Stimulated activated CD4-positive, alpha-beta T cell treated with anti-CD3 and anti-CD28 coated beads, Interleukin-15, amount 100 ng/mL, for 24 hours (primary cell): ENCODE data around the gene ADAM10.

Experiments
- DNase-seq: peaks from one replicate; pipeline ENCODE4 v3.0.0-alpha.2; 2020

The ADAM10 gene

DNA sequence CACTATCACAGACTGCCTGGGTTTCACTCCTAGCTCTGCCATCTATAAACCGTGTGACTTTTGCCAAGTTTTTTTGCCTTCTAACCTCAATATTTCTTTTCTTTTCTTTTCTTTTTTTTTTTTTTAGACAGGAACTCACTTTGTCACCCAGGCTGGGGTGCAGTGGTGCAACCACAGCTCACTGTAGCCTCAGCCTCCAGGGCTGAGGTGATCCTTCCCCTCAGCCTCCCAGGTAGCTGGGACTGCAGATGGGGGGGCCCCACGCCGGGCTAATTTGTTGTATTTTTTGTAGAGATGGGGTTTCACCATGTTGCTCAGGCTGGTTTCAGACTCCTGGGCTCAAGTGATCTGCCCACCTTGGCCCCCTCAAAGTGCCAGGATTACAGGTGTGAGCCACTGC is 3.2 kb upstream of the ADAM10 start:
- DNase-seq, result no peak

DNA sequence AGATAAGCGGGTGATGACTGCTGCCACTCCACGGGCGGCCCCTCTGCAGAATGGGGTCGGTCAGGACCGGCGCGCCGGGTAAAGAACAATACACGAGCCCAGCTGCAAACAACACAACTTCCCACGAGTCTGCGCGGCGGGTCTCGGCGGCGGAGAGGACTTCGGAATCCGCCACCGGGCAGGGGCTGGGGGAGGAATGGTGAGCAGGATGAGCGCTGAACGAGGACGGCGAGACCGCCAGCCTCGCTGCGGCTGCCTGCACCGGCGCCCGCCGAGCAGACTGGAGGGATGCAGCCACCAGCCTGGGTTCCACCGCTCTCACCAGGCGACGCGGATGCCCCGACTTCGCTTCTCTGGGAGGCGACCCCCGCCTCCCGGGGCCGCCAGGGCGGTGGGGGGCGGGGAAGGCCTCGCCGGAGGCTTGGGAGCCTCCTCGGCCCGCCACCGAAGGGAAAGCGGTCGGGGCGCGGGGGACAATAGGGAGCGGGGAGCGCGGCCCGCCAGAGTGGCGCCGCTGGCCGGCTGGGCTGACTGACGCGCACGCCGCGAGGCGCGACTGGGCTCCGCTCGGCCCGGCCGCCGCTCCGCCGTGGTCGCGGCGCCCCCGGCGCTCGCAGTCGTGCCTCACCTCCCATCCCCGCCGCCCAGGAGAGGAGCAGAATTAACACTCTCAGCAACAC is 515 bp downstream of the ADAM10 start:
- DNase-seq, result peak; percentile 58

DNA sequence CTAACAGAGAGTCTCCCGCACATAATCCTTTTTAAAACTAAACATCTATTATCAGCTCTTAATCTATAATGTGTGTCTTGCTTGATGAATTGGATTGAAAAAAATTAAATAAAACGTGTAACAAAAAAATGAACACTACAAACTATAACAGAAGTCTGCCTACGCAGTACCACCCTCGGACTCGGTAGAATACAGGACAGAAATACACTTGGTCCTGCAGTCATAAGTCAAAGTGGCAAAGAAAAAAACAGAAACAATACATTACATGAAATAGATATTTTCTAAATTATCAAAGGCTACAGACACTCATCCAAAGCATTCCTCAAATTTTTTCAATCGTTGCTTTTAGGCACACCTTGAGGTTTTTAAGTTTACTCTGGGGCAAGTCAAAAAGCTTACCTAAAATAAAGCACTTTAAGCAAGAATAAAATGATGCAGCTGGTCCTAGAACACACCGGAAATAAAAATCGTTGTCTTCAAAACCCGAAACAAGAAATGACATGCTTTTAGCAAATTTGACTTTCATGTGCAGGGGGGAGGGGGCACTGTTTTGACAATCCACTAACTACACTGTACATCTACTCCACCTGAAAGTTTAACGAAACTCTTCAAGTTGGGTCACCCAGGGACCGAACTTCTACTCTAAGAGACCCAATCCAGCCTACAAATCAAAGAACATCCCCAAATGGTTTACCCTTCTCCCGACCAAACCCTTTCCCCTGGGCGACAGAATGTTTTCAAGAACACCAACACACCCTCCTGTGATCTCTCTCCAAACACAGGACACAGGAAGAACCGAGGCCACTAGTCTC is 1.3 kb downstream of the ADAM10 start:
- DNase-seq, result peak; percentile 59

DNA sequence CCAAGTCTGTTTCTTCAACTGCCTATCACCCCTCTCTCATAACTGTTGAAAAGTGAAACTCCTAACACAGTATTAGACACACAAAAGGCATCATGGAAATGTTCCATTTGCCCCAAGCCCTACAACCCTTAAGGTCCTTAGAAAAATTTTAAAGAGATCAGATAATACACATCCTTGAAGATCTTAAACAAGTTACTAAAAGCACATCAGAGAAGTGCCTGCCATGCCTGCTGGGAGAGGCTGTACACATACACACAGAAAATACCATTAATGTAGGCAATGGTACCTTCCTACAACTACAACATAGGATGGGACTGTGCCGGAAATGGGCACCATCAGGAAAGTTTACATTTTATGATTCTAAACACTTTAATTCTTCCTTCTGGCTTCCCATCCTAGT is 3.3 kb downstream of the ADAM10 start:
- DNase-seq, result no peak

DNA sequence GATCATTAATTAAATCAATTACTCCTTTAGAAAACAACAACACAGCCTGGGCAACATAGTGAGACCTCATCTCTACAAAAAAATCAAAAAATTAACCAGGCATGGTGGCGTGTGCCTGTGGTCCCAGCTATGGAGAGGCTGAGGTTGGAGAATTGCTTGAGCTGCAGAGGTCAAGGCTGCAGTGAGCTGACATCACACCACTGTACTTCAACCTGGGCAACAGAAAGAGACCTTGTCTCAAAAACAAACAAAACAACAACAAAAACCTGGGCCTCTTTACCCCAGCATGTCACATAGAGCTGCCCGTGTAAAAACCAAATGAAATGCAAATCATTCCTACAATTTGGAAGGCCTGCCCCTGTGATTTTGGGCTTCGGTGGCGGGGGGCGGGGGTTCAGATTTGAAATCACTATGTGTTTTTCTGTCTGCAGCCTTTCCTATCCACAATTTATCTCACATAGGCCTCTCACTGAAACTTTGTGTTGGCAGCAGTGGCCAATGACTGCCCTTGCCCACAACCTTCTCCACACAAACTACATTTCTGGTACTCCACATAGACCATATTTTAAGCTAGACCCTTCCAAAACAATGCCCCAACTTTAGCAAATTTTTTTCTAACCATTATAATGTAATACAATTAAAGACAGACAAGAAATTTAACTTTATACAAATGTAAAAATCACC is 6.5 kb downstream of the ADAM10 start:
- no peak for DNase-seq

DNA sequence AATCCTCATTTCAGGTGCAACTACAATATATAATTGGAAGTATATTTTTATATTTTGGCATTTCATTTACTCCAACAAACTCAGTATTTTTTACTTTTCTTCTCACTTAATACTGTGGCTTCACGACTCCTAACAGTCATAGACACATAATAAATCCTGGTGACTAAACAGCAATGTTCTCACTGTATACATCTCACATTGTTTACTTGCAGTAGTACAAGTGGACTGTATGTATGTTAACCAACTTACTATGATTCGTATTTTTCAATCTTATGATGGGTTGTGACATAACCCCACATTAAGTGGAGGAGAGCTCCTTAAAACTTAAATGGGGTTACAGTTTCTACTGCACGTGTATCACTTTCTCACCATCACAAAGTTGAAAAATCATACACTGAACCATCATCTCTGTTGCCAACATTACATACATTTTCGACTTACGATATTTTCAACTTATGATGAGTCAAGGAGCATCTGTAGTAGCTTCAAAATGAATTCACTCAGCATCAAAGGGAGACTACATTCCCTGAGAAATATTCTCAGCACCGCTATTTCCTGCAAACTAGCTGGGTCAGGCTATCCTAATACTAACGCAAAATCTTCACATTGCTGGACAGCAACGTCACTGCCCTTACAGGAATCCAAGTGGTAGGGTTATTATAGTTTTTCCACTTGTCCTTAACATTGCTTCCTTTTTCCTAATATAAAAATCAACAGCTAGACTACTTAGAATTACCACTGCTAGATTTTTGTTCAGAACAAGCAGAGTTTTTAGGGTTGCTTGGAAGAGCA is 7.3 kb downstream of the ADAM10 start:
- DNase-seq, result no peak

DNA sequence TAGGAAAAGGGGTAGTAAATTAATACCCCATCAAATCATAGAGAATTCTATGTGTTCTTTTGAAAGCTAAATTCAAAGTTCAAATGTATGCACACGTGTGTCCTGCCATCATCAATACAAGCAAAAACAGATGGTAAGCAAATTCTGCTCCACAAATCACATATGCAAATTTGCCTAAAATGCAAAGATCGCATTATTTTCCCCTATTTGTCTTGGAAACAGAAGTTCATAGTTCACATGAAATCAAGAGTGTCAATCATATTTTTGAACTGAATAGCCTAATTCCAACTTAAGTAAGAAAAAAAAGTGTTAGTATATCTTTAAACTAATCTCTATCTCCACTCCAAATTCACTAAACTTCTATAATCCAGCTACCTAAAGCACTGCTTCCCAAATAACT is 8.5 kb downstream of the ADAM10 start:
- DNase-seq, result no peak

DNA sequence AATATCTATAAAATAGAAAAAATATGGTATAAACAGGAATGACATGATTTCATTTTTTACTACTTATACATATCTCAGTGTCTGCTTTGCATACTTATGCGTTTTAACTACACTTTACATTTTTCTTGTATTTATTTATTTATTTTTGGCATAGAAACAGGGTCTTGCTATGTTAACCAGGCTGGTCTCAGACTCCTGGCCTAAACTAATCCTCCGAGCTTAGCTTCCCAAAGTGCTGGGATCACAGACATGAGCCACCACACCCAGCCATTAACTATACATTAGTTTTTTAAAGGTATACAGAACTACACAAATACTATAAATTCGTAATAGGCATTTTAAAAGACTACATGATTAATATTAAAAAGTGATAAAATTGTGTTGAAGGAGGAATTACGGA is 9.1 kb downstream of the ADAM10 start:
- DNase-seq, result no peak

DNA sequence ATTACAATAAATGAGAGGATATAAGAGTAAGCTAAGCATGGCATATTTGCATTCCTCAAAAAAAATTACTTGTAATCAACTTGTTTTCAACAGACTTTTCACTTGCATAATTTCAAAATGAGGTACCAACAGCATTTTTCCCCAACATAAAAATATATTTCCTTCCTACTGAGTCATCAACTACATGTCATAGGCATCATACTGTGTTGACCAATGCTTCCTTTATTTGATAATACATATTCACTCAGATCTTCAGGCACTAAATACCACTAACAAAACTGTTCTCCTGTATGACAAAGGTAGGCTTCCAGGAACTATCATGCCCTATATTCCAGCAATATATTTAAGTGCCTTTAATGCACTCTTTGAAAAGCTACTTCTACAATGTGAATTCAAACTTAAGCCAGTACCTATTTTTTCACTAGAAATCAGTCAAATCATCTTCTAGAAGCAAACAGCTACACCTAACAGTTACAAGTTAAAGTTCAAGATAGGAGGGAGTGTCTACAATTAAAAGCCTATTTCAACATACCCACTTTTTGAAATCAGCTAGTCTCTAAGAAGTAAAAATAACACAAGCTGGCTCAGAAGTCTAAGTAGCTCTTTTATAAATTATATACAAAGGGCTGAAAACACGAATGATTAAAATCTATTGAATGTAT is 11.3 kb downstream of the ADAM10 start:
- DNase-seq, result no peak

DNA sequence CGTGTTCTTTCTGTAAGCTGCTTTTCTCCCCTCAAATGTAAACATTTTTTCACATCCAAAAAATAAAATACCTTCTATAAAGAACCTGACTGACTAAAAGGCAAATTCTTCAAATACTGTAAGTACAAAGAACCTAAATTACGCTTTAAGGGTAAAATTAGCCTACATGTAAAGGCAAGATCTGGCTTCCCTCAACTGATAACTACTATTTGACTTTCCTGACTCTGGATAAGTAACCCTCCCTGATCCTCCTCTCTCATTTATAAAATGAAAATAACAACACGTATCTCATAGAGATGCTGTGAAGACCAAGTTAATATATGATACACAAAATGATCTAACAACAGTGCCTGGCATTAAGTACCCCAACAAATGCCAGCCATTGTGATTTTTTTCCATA is 12.2 kb downstream of the ADAM10 start:
- no peak for DNase-seq

DNA sequence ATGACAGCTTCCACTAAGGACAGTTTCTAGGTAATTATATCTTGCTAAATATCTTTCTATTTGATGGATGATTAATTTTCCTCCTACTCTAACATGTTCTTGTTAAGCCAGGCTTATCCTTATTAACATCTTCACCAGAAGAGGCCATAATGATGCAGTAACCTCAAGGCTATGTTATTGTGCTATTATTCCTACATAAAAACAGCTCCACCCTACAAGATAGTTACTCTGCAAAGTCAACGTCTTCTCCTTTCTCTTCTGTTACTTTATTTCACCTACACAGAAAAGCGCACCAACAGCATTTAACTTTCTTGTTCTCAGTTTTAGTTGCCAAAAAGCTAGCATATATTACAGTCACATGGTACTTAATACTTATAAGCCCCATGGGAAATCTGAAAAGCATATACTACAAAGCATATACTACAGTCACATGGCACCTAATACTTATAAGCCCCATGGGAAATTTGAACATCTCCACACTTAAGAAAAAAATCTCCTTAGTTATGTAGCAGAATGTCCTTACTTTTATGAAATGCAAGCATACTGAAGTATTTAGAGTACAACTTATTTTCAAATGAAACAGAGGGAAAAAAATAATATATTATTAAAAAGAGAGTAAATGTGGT is 13.4 kb downstream of the ADAM10 start:
- no peak for DNase-seq

DNA sequence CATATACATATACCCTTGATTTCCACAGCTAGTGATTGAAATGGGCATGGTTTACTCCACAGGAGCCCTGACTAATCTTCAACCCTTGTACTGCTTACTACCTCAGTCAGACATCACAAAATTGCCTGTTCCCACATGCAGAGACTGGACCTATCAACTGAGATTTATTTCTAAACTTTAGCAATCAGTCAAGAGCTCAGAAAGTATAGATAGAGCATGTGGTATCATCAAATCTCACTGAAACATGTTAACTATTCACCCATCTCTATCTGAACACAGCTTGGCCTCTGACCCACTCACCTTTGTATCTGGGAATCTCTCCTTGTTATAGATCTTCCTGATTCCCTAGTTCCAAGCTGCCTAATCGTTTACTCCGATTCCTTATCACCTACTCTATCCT is 14.6 kb downstream of the ADAM10 start:
- DNase-seq, result no peak

DNA sequence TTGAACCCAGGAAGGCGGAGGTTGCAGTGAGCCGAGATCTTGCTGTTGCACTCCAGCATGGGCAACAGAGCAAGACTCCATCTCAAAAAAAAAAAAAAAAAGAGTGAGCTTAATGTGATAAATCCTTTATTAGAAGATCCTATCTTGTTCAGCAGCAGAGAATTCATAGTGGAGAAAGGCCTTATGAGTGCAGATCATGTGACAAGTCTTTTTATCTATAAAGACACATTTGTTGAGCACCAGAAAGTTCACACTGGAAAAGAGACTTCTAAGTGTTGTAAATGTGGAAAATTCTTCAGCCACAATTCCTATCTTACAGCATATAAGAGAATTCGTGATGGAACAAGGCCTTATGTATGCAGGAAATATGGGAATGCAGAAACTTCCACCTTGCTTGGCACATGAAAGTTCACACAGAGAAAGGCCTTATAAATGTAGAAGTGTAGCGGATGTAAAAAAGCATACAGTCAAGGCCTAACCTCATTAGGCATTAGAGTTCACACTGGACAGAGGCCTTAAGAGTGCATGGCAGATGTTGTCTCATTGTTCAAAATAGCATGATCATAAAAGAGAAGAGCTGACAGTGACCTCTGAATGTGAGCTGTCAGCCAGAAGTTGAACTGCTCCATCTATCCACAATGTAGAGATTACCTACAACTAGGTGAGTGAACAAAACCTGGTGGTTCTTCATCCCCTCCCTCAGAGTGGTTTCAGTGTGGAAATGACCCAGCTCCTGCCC is 16.7 kb downstream of the ADAM10 start:
- no peak for DNase-seq

DNA sequence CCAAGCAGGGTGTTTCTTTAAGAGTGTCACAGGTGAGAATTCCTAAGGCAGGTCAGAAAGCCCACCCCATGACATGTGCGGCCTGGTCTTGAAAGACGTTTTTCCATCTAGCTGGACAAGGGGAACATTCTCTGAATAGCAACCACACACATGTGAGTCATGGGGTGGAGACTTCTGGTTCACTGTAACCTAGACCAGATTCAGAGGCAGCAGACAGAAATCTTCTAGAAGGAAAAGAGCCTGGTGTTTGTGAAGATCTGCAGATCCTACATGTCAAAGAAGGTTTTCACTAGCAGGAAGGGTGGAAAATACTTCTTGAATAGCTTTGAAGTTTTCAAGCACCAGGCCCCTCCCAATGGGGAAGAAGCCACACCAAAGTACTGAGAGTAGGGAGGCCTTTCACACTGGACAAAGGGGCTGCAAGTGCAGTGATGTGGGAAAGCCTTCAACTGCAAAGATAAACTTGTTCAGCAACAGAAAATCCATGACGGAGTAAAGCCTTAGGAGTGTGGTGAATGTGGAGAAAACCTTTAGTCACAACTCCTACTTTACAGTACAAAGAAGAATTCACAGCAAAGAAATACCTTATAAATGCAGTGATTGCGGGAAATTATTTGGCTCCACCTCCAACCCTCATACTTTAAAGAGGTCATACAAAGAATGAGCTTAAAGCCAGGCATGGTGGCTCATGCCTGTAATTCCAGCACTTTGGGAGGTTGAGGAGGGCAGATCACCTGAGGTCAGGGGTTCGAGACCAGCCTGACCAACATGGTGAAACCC is 17.6 kb downstream of the ADAM10 start:
- DNase-seq, result no peak

DNA sequence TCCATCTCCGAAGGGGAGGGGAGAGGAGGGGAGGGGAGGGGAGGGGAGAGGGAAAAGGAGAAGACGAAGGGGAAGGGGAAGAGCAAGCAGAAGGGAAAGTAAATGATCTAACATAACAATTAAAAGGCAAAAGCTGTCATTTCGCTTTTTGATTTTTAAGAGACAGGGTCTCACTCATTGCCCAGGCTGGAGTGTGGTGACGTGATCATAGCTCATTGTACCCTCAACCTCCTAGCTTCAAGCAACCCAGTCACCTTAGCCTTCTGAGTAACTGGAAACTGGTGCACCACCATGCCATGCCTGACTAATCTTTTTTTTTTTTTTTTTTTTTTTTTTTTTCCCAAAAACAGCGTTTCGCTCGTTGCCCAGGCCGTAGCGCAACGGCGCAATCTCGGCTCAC is 22.6 kb downstream of the ADAM10 start:
- no peak for DNase-seq

DNA sequence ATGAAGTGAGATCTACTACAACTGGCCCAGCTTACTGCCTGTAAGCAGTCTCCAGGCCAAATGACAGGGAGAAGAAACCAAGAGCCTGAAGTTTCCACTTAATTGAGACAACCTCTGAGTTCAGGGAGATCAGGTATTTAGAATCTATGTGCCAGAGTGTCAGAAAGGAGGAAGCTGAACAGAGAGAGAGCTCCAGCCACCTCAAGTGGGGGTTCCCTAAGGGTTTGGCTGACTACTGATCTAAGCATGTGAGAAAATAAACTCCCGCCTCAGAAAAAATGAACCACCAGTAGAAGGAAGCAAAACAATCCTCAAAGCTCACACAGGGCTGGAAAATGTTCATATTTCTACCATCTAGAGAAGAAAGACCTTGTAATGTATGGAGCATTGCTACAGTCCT is 25.0 kb downstream of the ADAM10 start:
- no peak for DNase-seq

DNA sequence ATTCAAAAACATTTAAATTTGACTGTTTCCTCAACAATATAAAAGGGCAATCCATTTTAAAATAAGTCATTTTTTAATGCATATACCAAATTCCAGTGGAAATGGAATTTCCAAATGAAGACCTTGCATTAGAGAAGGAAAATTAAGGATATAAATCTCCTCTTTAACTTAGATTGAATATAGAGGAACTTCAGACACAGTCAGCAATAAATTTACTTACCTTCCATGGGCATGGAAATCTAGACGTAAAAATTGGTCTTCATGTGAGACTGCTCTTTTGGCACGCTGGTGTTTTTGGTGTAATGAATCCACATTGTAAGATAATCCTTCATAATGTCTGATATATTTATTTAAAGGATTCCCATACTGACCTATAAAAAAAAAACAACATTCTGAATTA is 32.1 kb downstream of the ADAM10 start:
- DNase-seq, result no peak

DNA sequence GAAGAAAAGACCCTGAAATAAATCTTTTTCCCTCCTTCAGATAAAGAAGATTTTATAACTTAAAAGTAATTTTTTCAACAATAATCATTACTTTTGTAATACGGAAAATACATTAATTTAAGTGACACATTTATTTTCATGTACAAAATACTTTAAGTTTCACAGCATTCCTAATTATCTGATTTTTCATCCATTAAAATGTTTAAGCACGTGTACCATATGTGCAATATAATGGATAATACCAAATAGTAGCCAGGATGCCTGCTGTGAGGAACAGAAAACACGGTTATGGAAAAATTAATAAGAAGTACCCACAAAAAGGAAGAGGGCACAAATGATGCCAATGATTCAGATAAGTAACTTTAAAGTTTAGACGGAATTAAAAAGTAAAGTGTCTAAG is 33.5 kb downstream of the ADAM10 start:
- no peak for DNase-seq

DNA sequence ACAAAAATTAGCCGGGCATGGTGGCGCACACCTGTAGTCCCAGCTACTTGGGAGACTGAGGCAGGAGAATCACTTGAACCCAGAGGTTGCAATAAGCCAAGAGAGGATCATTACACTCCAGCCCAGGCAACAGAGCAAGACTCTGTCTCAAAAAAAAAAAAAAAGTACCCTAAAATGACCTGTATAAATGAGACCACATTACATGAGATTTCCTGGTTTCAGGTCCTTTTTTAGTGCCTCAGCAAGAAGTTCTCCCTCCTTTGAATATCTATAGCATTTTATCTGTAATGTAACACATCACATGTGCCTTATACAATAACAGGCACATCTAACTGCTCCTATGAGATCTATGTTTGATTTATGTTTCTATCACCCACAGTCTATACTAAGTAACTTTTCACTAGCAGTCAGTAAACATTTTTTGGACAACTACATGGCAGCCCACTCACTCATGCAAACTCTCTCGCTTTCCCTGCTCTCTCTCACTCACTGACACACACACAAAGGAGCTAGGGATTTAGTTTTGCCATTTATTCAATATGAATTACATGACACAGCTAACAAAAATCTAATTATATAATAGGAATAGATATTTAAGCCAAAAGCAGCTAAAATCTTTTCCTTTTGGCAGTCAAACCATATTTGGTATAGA is 34.1 kb downstream of the ADAM10 start:
- no peak for DNase-seq

DNA sequence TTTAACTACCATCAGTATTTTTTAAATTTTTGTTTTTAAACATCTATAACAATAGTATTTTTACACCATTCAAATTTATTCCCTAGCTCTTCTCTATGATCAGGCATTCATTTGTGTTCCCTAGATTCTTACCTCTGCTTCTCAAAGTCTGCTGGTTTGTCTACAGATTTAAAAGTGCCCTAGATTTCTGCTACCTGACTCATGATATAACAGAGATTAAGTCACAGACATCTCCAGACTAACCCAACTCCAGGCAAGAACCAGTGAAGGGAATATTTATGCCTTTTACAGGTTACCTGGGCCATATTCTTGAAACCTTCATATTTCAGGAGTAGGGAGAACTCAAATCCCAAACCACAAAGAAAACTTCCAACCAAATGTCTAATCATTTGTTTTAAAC is 38.8 kb downstream of the ADAM10 start:
- DNase-seq, result no peak
